Panc1 (cell line): ENCODE results near the gene HMGCS1. TPM values are rescaled to one million over a fixed set of nuclear protein-coding genes. Genes with fewer than 3 reads are reported as not detected.
"Not testable (repeated sequence)": the region's sequence is repeated elsewhere in the genome, so short reads cannot be mapped to it uniquely, and the experiment has no call there.

ENCODE experiments used
- ATAC-seq: fragments of 200-7000 bp; cut with Tn5 transposase; 2 replicates; pipeline ENCODE4 v1.9.1; 2020; ENCODE audit warnings: mild to moderate bottlenecking, moderate library complexity
- BruUV-seq: library from RNA; stranded (reverse); fragments of 400-500 nt; replicated peaks from 2 replicates; lab custom pipeline; 2021; lab: Mats Ljungman, UMichigan
- CTCF ChIA-PET: fragments of 300-600 bp; sonication (Branson Sonifier 250); formaldehyde crosslinking; loops from one replicate; lab custom pipeline; 2022; ENCODE audit warnings: antibody characterized with exemption; lab: Charles Lee
- POLR2A ChIA-PET: fragments of 300-600 bp; sonication (Branson Sonifier 250); formaldehyde crosslinking; loops from one replicate; lab custom pipeline; 2022; ENCODE audit warnings: antibody characterized with exemption; lab: Charles Lee
- DNase-seq: peaks from one replicate; pipeline ENCODE4 v3.0.0-alpha.2; 2010; ENCODE audit warnings: low read depth, low spot score
- H3K27ac ChIP-seq: 2 replicates; pipeline ENCODE4 v1.5.1; 2011; ENCODE audit warnings: mild to moderate bottlenecking, low read length, inconsistent platforms
- H3K27me3 ChIP-seq: fragments of 200-500 bp; sonication (Bioruptor generic); 2 replicates; pipeline ENCODE4 v1.6.0; 2014; ENCODE audit warnings: low read length, inconsistent platforms; ENCODE audit not compliant: control insufficient read depth, insufficient read depth
- H3K36me3 ChIP-seq: fragments of 200-500 bp; sonication (Bioruptor generic); 2 replicates; pipeline ENCODE4 v1.5.1; 2014; ENCODE audit warnings: inconsistent platforms, mild to moderate bottlenecking, low read length, moderate library complexity; ENCODE audit not compliant: control insufficient read depth, insufficient read depth
- H3K4me1 ChIP-seq: 2 replicates; pipeline ENCODE4 v1.5.1; 2011; ENCODE audit warnings: inconsistent platforms, mild to moderate bottlenecking, low read length, moderate library complexity; ENCODE audit not compliant: control insufficient read depth, insufficient read depth
- H3K4me3 ChIP-seq, 2 experiments: 2 replicates each; pipeline ENCODE4 v1.5.1; 2011 to 2012; ENCODE audit warnings: low read depth in 2 of 2, low read length in 2 of 2, mild to moderate bottlenecking in 2 of 2, inconsistent platforms in 1 of 2, moderate library complexity in 1 of 2
- H3K9me3 ChIP-seq: fragments of 200-500 bp; sonication (Bioruptor generic); 2 replicates; pipeline ENCODE4 v1.5.1; 2014; ENCODE audit warnings: low read depth, mild to moderate bottlenecking, inconsistent platforms, low read length, moderate library complexity; ENCODE audit not compliant: control insufficient read depth, insufficient read depth
- POLR2AphosphoS5 ChIP-seq: IDR thresholded peaks from 2 replicates; pipeline ENCODE4 v1.6.1; 2012; ENCODE audit warnings: mild to moderate bottlenecking, low read depth, low read length, moderate library complexity
- SIN3A ChIP-seq: IDR thresholded peaks from 2 replicates; pipeline ENCODE4 v1.6.1; 2012; ENCODE audit warnings: low read depth, mild to moderate bottlenecking, low read length, moderate library complexity, borderline replicate concordance; ENCODE audit not compliant: insufficient read depth
- TCF7L2 ChIP-seq: IDR thresholded peaks from 2 replicates; pipeline ENCODE4 v1.6.1; 2011; ENCODE audit warnings: mild to moderate bottlenecking, low read depth, low read length, inconsistent platforms
- in situ Hi-C: cut with HindIII; loops from 2 replicates; pipeline ENCODE4 v1.10.0; 2016; ENCODE audit warnings: low sequenced_read_pairs, low pct_unique_long_range_greater_than_20kb
- intact Hi-C: fragments of 100-400 bp; cut with micrococcal nuclease; formaldehyde crosslinking; loops from one replicate; pipeline ENCODE4 v1.10.0; 2022; ENCODE audit not compliant: unreplicated experiment
- total RNA-seq: library from RNA; stranded (reverse); gene quantifications from one replicate; pipeline ENCODE4 v1.2.1, GENCODE V29; 2021; ENCODE audit not compliant: unreplicated experiment
- TF ChIP-seq, protein P1 (sequence below), 2 experiments: IDR thresholded peaks; 2 replicates each; pipeline ENCODE4 v1.6.1; 2011 to 2012; ENCODE audit warnings: low read depth in 2 of 2, control low read depth in 1 of 2, low read length in 1 of 2, mild to moderate bottlenecking in 1 of 2, moderate library complexity in 1 of 2; ENCODE audit not compliant: insufficient read depth in 1 of 2
- TF ChIP-seq, protein P2 (sequence below): fragments of 450-650 bp; IDR thresholded peaks from 2 replicates; pipeline ENCODE4 v1.5.1; 2017; ENCODE audit warnings: mild to moderate bottlenecking

HMGCS1 gene
- total RNA-seq, 1 experiment from 2014 or later = 66.1 TPM

DNA sequence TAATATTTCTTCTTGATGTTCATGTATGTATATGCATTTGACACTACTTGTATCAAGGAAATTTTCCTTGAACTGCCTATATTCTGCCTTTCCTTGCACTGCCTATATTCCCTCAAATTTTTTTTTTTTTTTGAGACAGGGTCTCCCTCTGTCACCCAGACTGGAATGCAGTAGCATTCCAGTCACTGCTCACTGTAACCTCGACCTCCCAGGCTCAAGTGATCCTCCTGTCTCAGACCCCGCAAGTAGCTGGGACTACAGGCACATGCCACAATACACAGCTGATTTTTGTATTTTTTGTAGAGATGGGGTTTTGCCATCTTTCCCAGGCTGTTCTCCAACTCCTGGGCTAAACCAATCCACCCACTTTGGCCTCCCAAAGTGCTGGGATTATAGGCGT, 4.1 kb downstream of the HMGCS1 start:
- H3K27me3 ChIP-seq = no peaks in the 10 kb centered on the region
- DNase-seq (no peak), ATAC-seq (no peak)
- H3K4me1 ChIP-seq = peaks cover 11% of the 10 kb centered on the region
- TF ChIP-seq, protein P1, sequence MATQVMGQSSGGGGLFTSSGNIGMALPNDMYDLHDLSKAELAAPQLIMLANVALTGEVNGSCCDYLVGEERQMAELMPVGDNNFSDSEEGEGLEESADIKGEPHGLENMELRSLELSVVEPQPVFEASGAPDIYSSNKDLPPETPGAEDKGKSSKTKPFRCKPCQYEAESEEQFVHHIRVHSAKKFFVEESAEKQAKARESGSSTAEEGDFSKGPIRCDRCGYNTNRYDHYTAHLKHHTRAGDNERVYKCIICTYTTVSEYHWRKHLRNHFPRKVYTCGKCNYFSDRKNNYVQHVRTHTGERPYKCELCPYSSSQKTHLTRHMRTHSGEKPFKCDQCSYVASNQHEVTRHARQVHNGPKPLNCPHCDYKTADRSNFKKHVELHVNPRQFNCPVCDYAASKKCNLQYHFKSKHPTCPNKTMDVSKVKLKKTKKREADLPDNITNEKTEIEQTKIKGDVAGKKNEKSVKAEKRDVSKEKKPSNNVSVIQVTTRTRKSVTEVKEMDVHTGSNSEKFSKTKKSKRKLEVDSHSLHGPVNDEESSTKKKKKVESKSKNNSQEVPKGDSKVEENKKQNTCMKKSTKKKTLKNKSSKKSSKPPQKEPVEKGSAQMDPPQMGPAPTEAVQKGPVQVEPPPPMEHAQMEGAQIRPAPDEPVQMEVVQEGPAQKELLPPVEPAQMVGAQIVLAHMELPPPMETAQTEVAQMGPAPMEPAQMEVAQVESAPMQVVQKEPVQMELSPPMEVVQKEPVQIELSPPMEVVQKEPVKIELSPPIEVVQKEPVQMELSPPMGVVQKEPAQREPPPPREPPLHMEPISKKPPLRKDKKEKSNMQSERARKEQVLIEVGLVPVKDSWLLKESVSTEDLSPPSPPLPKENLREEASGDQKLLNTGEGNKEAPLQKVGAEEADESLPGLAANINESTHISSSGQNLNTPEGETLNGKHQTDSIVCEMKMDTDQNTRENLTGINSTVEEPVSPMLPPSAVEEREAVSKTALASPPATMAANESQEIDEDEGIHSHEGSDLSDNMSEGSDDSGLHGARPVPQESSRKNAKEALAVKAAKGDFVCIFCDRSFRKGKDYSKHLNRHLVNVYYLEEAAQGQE (IDR thresholded peaks at IDR 0.05; ENCODE audit: insufficient read depth in 1 of 2, low read depth in 2 of 2, low read length in 1 of 2) = no peak
- TF ChIP-seq, protein P2, sequence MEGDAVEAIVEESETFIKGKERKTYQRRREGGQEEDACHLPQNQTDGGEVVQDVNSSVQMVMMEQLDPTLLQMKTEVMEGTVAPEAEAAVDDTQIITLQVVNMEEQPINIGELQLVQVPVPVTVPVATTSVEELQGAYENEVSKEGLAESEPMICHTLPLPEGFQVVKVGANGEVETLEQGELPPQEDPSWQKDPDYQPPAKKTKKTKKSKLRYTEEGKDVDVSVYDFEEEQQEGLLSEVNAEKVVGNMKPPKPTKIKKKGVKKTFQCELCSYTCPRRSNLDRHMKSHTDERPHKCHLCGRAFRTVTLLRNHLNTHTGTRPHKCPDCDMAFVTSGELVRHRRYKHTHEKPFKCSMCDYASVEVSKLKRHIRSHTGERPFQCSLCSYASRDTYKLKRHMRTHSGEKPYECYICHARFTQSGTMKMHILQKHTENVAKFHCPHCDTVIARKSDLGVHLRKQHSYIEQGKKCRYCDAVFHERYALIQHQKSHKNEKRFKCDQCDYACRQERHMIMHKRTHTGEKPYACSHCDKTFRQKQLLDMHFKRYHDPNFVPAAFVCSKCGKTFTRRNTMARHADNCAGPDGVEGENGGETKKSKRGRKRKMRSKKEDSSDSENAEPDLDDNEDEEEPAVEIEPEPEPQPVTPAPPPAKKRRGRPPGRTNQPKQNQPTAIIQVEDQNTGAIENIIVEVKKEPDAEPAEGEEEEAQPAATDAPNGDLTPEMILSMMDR = no peak
- TF ChIP-seq TCF7L2 (no peak), SIN3A (no peak), POLR2AphosphoS5 (no peak)
- POLR2A ChIA-PET = no interaction called here
- no peak overlapping the region for H3K4me3 ChIP-seq
- intact Hi-C loops = loop anchor here (5.0 kb wide), 2 partner anchors 78 to 82 kb away; no protein-coding TSS in a partner anchor
- no TSS peak for BruUV-seq
- H3K27ac ChIP-seq = no peak overlapping the region
- no peaks in the 10 kb centered on the region for H3K9me3 ChIP-seq
- in situ Hi-C loops = no loop called here
- CTCF ChIA-PET = no interaction called here
- H3K36me3 ChIP-seq = peaks cover 3% of the 10 kb centered on the region; the same call in 1 of the 2 replicates

GRCh38 chr5:43306954-43307353, 6.3 kb downstream of the HMGCS1 start:
- BruUV-seq, in situ Hi-C loops, DNase-seq, H3K36me3 ChIP-seq, H3K27me3 ChIP-seq, H3K4me3 ChIP-seq, H3K27ac ChIP-seq, CTCF ChIA-PET, H3K4me1 ChIP-seq, ATAC-seq, H3K9me3 ChIP-seq: not testable (repeated sequence)
- POLR2A ChIA-PET = interaction anchor here (0.6 kb wide), 2 partner anchors 12 to 68 kb away, joined by 4 read pairs; no protein-coding TSS in a partner anchor
- intact Hi-C loops = loop anchor here (5.0 kb wide), 2 partner anchors 80 kb away; no protein-coding TSS in a partner anchor

- no peak overlapping the region for H3K27ac ChIP-seq
- ChIA-PET CTCF (interaction anchor here (0.6 to 1.0 kb wide), 3 partner anchors 84 to 366 kb away, joined by 3 to 8 read pairs (median 3); partner anchors contain the start of gene TMEM267), POLR2A (no interaction called here)
- intact Hi-C loops = loop anchor here (5.0 kb wide), 2 partner anchors 79 to 81 kb away; no protein-coding TSS in a partner anchor
- ATAC-seq = peak; percentile 87; the same call in 1 of the 2 replicates
- TF ChIP-seq, protein P2 = peak; percentile 80
- no peak for TF ChIP-seq POLR2AphosphoS5
- no peaks in the 10 kb centered on the region for H3K4me1 ChIP-seq
- no peaks in the 10 kb centered on the region for H3K36me3 ChIP-seq
- no peak overlapping the region for H3K4me3 ChIP-seq
- H3K9me3 ChIP-seq = no peaks in the 10 kb centered on the region
- H3K27me3 ChIP-seq = no peaks in the 10 kb centered on the region
- in situ Hi-C loops = no loop called here
- peak; percentile 36 for DNase-seq
- no TSS peak for BruUV-seq
Measured at GRCh38 chr5:43305948-43306565, 7.2 kb downstream of the HMGCS1 start.
